ENCODE data around the gene TYW1.
A peak's percentile ranks its signal among the peaks of the same experiment; 100 is the strongest.
"Not testable (repeated sequence)": the region's sequence is repeated elsewhere in the genome, so short reads cannot be mapped to it uniquely, and the experiment has no call there.

Gene TYW1

GRCh38 chr7:67259363-67259762 is 262.7 kb downstream of the TYW1 start:
- DNase-seq = not testable (repeated sequence)

- peak; percentile 24 for DNase-seq
Observed at GRCh38 chr7:67260166-67260586, 263.5 kb downstream of the TYW1 start.

- not testable (repeated sequence) for DNase-seq
Observed at GRCh38 chr7:67264000-67264399, 267.4 kb downstream of the TYW1 start.

- DNase-seq = not testable (repeated sequence)
Observed at GRCh38 chr7:67266070-67266469, 269.4 kb downstream of the TYW1 start.

GRCh38 chr7:67267914-67268313 is 271.3 kb downstream of the TYW1 start:
- DNase-seq = peak; percentile 20

- DNase-seq = not testable (repeated sequence)
Observed at GRCh38 chr7:67269916-67270315, 273.3 kb downstream of the TYW1 start.

Data from NCI-H2171 treated with DMSO at 0.1 percent for 48 hours (cell line).